ENCODE results near the gene OR14I1. TPM values are rescaled to one million over a fixed set of nuclear protein-coding genes. Genes with fewer than 3 reads are reported as not detected.
"Not testable (repeated sequence)": the region's sequence is repeated elsewhere in the genome, so short reads cannot be mapped to it uniquely, and the experiment has no call there.

OR14I1 gene
- polyA plus RNA-seq, 1 experiment: not detected

GRCh38 chr1:248691567-248692155 is 10.9 kb downstream of the OR14I1 start:
- ChIA-PET CTCF (interaction anchor here (0.6 kb wide), 1 partner anchor 10 kb away, joined by 4 read pairs; no protein-coding TSS in a partner anchor), POLR2A (no interaction called here)
- no peaks in the 10 kb centered on the region for H3K36me3 ChIP-seq (ENCODE audit: control insufficient read depth, insufficient read depth, low read length)

GRCh38 chr1:248688527-248689298 is 13.9 kb downstream of the OR14I1 start:
- CTCF ChIA-PET: no interaction called here

More at GRCh38 chr1:248691567-248692155, 10.9 kb downstream of the OR14I1 start:
- no peak overlapping the region for H3K4me3 ChIP-seq (ENCODE audit: low read depth, low read length)
- TF ChIP-seq CTCF (IDR thresholded peaks at IDR 0.05; ENCODE audit: insufficient read depth, low read depth, low read length): no peak
- DNase-seq (ENCODE audit: low read depth): no peak
- no peaks in the 10 kb centered on the region for H3K27me3 ChIP-seq (ENCODE audit: control insufficient read depth, insufficient read depth, low read length)

GRCh38 chr1:248686815-248687214 is 15.8 kb downstream of the OR14I1 start:
- Histone ChIP-seq H3K36me3 (ENCODE audit: control insufficient read depth, insufficient read depth, low read length) (no peaks in the 10 kb centered on the region), H3K4me3 (ENCODE audit: low read depth, low read length) (no peak overlapping the region), H3K27me3 (ENCODE audit: control insufficient read depth, insufficient read depth, low read length) (no peaks in the 10 kb centered on the region)
- ChIA-PET CTCF (interaction anchor here (1.2 kb wide), 1 partner anchor 10 kb away, joined by 4 read pairs; no protein-coding TSS in a partner anchor), POLR2A (no interaction called here)
- no peak for DNase-seq (ENCODE audit: low read depth)
- TF ChIP-seq CTCF (IDR thresholded peaks at IDR 0.05; ENCODE audit: insufficient read depth, low read depth, low read length): no peak

More at GRCh38 chr1:248688527-248689298, 13.9 kb downstream of the OR14I1 start:
- DNase-seq (ENCODE audit: low read depth): no peak
- Histone ChIP-seq H3K36me3 (ENCODE audit: control insufficient read depth, insufficient read depth, low read length) (no peaks in the 10 kb centered on the region), H3K27me3 (ENCODE audit: control insufficient read depth, insufficient read depth, low read length) (no peaks in the 10 kb centered on the region), H3K4me3 (ENCODE audit: low read depth, low read length) (no peak overlapping the region)
- TF ChIP-seq CTCF (IDR thresholded peaks at IDR 0.05; ENCODE audit: insufficient read depth, low read depth, low read length): no peak
- POLR2A ChIA-PET: no interaction called here

- no peak for TF ChIP-seq CTCF (IDR thresholded peaks at IDR 0.05; ENCODE audit: insufficient read depth, low read depth, low read length)
- no peak overlapping the region for H3K4me3 ChIP-seq (ENCODE audit: low read depth, low read length)
- no peaks in the 10 kb centered on the region for H3K36me3 ChIP-seq (ENCODE audit: control insufficient read depth, insufficient read depth, low read length)
- H3K27me3 ChIP-seq (ENCODE audit: control insufficient read depth, insufficient read depth, low read length): no peaks in the 10 kb centered on the region
- no peak for DNase-seq (ENCODE audit: low read depth)
- CTCF ChIA-PET: no interaction called here
- POLR2A ChIA-PET: no interaction called here
These were observed 20.9 kb downstream of the OR14I1 start for GRCh38 chr1:248681651-248682050.

- POLR2A ChIA-PET: no interaction called here
- TF ChIP-seq CTCF (IDR thresholded peaks at IDR 0.05; ENCODE audit: insufficient read depth, low read depth, low read length): no peak
- no peak for DNase-seq (ENCODE audit: low read depth)
These were observed 32.6 kb downstream of the OR14I1 start for GRCh38 chr1:248670003-248670402.

GRCh38 chr1:248663453-248664328 is 38.9 kb downstream of the OR14I1 start:
- POLR2A ChIA-PET; H3K4me3 ChIP-seq (ENCODE audit: low read depth, low read length); H3K36me3 ChIP-seq (ENCODE audit: control insufficient read depth, insufficient read depth, low read length); CTCF ChIA-PET; H3K27me3 ChIP-seq (ENCODE audit: control insufficient read depth, insufficient read depth, low read length); DNase-seq (ENCODE audit: low read depth): not testable (repeated sequence)

More at GRCh38 chr1:248670003-248670402, 32.6 kb downstream of the OR14I1 start:
- H3K27me3 ChIP-seq (ENCODE audit: control insufficient read depth, insufficient read depth, low read length): no peaks in the 10 kb centered on the region
- CTCF ChIA-PET: no interaction called here
- H3K4me3 ChIP-seq (ENCODE audit: low read depth, low read length): no peak overlapping the region
- no peaks in the 10 kb centered on the region for H3K36me3 ChIP-seq (ENCODE audit: control insufficient read depth, insufficient read depth, low read length)

GRCh38 chr1:248656797-248657196 is 45.8 kb downstream of the OR14I1 start:
- CTCF ChIA-PET; POLR2A ChIA-PET; H3K4me3 ChIP-seq (ENCODE audit: low read depth, low read length); DNase-seq (ENCODE audit: low read depth); H3K27me3 ChIP-seq (ENCODE audit: control insufficient read depth, insufficient read depth, low read length); H3K36me3 ChIP-seq (ENCODE audit: control insufficient read depth, insufficient read depth, low read length): not testable (repeated sequence)

Data from BJ (cell line).